Measurements from ENCODE around the gene DPH1. TPM values are rescaled to one million over a fixed set of nuclear protein-coding genes. Genes with fewer than 3 reads are reported as not detected.

DPH1 gene
- polyA plus RNA-seq, 2 of the 4 experiments (the other 2 are of a cell fraction), result 25.5 to 33.6 TPM

- ChIA-PET CTCF (interaction anchor here (0.8 to 17.0 kb wide), 12 partner anchors 12 to 222 kb away, joined by 3 to 420 read pairs (median 28); partner anchors contain the start of gene OVCA2), POLR2A (no interaction called here)
- Histone ChIP-seq H3K4me3 (no peak overlapping the region), H3K9me3 (no peaks in the 10 kb centered on the region), H3K4me1 (peaks cover 14% of the 10 kb centered on the region), H3K27ac (no peak overlapping the region), H3K4me2 (no peak overlapping the region)
- TF ChIP-seq ZFP36 (IDR thresholded peaks at IDR 0.05; ENCODE audit: borderline replicate concordance, partially characterized antibody), result no peak
- TF ChIP-seq BCL3 (IDR thresholded peaks at IDR 0.05), result no peak
- no peak for TF ChIP-seq ESRRA (IDR thresholded peaks at IDR 0.05; ENCODE audit: borderline replicate concordance, low read length)
- no peak for TF ChIP-seq BHLHE40 (IDR thresholded peaks at IDR 0.05; ENCODE audit: low read depth, low read length)
- no peak for TF ChIP-seq RCOR1 (IDR thresholded peaks at IDR 0.05; ENCODE audit: low read depth, low read length)
- TF ChIP-seq, protein P1, sequence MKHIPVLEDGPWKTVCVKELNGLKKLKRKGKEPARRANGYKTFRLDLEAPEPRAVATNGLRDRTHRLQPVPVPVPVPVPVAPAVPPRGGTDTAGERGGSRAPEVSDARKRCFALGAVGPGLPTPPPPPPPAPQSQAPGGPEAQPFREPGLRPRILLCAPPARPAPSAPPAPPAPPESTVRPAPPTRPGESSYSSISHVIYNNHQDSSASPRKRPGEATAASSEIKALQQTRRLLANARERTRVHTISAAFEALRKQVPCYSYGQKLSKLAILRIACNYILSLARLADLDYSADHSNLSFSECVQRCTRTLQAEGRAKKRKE (CRISPR knock-in tag; IDR thresholded peaks at IDR 0.05; ENCODE audit: low read depth), result no peak
- TF ChIP-seq ZC3H11A (IDR thresholded peaks at IDR 0.05), result no peak
- TF ChIP-seq NR3C1 (IDR thresholded peaks at IDR 0.05), result no peak
- no peak for TF ChIP-seq MYC (IDR thresholded peaks at IDR 0.05; ENCODE audit: borderline replicate concordance, low read length)
- no peak for TF ChIP-seq KDM1A (IDR thresholded peaks at IDR 0.05; ENCODE audit: low read depth)
- TF ChIP-seq, protein P2, sequence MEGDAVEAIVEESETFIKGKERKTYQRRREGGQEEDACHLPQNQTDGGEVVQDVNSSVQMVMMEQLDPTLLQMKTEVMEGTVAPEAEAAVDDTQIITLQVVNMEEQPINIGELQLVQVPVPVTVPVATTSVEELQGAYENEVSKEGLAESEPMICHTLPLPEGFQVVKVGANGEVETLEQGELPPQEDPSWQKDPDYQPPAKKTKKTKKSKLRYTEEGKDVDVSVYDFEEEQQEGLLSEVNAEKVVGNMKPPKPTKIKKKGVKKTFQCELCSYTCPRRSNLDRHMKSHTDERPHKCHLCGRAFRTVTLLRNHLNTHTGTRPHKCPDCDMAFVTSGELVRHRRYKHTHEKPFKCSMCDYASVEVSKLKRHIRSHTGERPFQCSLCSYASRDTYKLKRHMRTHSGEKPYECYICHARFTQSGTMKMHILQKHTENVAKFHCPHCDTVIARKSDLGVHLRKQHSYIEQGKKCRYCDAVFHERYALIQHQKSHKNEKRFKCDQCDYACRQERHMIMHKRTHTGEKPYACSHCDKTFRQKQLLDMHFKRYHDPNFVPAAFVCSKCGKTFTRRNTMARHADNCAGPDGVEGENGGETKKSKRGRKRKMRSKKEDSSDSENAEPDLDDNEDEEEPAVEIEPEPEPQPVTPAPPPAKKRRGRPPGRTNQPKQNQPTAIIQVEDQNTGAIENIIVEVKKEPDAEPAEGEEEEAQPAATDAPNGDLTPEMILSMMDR (IDR thresholded peaks at IDR 0.05), result no peak
- no peak for TF ChIP-seq CHD4 (IDR thresholded peaks at IDR 0.05; ENCODE audit: borderline replicate concordance)
- TF ChIP-seq, protein P3, sequence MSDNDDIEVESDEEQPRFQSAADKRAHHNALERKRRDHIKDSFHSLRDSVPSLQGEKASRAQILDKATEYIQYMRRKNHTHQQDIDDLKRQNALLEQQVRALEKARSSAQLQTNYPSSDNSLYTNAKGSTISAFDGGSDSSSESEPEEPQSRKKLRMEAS (IDR thresholded peaks at IDR 0.05), result no peak
- TF ChIP-seq ZNF302 (CRISPR knock-in tag; IDR thresholded peaks at IDR 0.05), result no peak
- TF ChIP-seq, protein P4, sequence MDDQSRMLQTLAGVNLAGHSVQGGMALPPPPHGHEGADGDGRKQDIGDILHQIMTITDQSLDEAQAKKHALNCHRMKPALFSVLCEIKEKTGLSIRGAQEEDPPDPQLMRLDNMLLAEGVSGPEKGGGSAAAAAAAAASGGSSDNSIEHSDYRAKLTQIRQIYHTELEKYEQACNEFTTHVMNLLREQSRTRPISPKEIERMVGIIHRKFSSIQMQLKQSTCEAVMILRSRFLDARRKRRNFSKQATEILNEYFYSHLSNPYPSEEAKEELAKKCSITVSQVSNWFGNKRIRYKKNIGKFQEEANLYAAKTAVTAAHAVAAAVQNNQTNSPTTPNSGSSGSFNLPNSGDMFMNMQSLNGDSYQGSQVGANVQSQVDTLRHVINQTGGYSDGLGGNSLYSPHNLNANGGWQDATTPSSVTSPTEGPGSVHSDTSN (IDR thresholded peaks at IDR 0.05), result no peak
- no peak for TF ChIP-seq JUN (IDR thresholded peaks at IDR 0.05)
- no peak for TF ChIP-seq FOSB (CRISPR knock-in tag; IDR thresholded peaks at IDR 0.05)
- TF ChIP-seq ELK1 (IDR thresholded peaks at IDR 0.05; ENCODE audit: low read depth, low read length), result no peak
- 84% methylated on average over 15 of the region's 15 CpGs for WGBS (ENCODE audit: missing lambda C conversion rate)
- no peak for ATAC-seq
- no peak for FAIRE-seq
- no peak for DNase-seq (ENCODE audit: low read depth in 1 of 2, low spot score in 1 of 2)
These were observed 7.2 kb upstream of the DPH1 start for GRCh38 chr17:2022647-2023240.

DNA sequence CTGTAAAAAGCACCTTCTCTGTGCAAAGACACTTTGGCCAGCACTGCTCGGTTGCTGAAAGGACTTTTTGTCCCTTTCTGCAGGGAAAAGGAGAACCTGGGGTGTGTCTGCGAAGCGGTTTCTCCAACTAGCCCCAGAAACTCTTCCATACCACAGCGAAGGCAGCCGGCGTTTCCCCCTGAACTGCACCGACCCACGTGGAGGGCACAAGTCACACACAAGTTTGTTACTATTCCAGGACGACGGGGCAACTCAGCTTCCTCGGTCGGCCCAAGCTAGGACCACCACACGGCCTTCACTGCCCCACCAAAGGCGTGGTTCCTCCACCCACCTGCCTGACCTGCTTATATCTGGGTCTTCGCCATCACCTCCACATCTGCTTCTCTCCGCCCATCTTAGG, 6.7 kb upstream of the DPH1 start:
- H3K27ac ChIP-seq, result no peak overlapping the region
- DNase-seq (ENCODE audit: low read depth in 1 of 2, low spot score in 1 of 2), result no peak
- no peak for FAIRE-seq
- no peak for TF ChIP-seq RAD21 (conservative IDR thresholded peaks at IDR 0.05 in 1 of 2, IDR thresholded peaks at IDR 0.05 in 1 of 2)
- TF ChIP-seq FOXS1 (CRISPR knock-in tag; IDR thresholded peaks at IDR 0.05), result no peak
- H3K4me3 ChIP-seq, result no peak overlapping the region
- no peak for ATAC-seq
- peaks cover 14% of the 10 kb centered on the region for H3K4me1 ChIP-seq
- ChIA-PET POLR2A (interaction anchor here (3.3 kb wide), 1 partner anchor 115 kb away, joined by 23 read pairs; no protein-coding TSS in a partner anchor), CTCF (interaction anchor here (1.0 to 17.0 kb wide), 15 partner anchors 12 to 292 kb away, joined by 3 to 420 read pairs (median 32); partner anchors contain the start of gene OVCA2)
- no peaks in the 10 kb centered on the region for H3K9me3 ChIP-seq
- 87% methylated on average over 16 of the region's 16 CpGs for WGBS (ENCODE audit: missing lambda C conversion rate)
- peak overlapping the region; percentile 96; the same call in 2 of the 3 replicates for H3K4me2 ChIP-seq

All from A549 (cell line).